ENCODE measurements around the gene GHRHR.

Gene GHRHR

GRCh38 chr7:30963842-30964241, at the start of gene GHRHR:
GHRHR (plus strand) TSS chr7:30963953; CDS start chr7:30964069, 116 bp downstream.
- DNase-seq, result no peak

GRCh38 chr7:30914596-30914995, 49.2 kb upstream of the GHRHR start:
- peak; percentile 6 for DNase-seq

DNA sequence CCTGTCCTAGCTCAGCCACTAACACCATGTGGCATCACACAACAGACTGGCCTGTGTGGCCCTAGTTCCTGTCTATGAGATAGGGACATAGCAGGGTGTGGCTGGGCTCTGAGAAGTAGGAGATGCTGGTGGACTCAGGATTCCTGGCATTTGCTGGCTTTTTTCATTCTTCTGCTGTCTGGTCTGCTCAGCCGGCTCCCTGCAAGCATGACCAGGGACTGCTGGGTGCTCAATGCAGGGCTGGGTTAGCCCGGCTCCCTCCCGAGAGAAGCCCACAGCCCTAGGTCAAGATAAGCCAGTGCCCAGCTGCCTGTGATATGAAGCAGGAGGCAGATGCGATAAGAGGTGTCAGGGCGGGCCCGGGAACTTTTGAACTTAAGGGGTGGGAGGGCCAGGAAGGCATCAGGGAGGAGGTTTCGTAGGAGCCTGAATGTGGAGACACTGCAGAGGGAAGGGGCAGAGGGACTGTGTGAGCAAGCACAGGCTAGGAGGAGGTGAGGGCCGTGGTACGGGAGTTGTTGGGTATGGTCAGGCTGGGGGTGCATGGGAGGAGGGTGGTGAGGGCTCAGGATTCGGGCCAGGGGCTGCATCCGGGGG, 48.6 kb upstream of the GHRHR start:
- no peak for DNase-seq

GRCh38 chr7:30915751-30916150, 48.0 kb upstream of the GHRHR start:
- DNase-seq, result no peak

DNA sequence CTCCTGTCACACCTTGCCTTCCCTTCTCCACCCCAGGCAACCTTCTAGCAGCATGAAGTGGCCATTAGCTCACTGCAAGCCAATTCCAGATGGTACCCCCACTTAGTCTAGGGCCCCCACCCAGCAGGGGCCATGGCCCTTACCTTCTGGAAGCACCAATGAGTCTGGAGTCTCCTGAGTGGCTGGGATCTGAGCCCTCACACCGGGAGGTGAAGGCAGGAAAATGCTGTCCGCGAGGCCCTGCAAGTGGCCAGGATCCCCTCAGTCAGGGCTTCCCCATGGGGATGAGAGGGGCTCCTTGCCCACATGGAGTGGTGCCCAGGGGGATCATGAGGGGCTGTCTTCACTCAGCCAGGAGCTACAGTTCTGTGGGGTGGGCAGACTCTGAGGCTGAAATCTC, 47.5 kb upstream of the GHRHR start:
- DNase-seq, result no peak

DNA sequence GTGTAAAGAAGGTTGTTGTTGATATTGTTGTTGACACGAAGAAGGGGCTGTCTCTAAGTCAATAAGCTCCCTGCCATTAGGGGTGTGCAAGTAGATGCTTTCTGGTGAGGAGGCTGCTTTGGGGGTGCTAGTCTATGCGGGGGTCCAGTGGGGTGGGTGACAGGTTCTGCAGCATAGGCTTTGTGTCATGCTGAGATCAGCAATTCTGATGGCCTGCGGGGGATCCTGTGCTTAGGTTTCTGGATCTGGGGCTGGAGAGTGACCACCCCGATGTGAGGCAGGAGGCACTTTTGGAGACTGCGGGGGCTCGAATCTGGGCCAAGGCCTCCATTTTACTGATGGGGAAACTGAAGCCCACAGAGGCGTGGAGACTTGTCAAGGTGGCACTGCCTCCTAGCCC, 47.0 kb upstream of the GHRHR start:
- no peak for DNase-seq

DNA sequence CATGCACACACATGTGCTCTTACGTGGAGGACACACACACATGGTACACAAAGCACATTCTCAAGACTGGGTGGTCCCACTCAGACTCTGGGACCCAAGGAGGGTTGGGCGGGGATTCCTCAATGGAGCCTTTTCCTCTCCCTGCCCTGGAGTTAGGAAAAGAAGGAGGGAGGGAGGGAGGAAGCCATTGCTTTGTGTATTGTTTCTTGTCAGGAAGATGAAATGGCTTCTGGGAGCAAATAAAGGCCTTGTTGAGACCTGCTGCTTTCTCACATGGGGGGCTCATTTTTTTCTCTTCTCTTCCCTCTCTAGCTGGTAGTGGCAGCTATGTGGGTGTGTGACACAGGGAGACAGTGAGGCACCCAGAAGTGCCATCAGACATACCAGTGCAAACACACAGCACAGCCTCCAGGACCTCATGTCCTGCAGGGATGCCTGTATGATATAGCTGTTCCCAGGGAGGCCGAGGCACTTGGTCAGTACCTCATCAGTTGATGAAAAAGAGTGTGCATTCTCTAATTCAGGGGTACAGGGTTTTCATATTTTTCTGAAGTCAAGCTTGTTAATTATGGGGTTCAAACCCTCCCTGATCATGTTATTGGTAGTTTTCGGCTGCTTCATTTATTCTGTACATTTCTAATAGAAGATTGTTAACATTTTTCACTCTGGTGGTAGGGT, 46.4 kb upstream of the GHRHR start:
- no peak for DNase-seq

GRCh38 chr7:30918676-30919075, 45.1 kb upstream of the GHRHR start:
- DNase-seq, result no peak

- no peak for DNase-seq
Observed at GRCh38 chr7:30920021-30920583, 43.7 kb upstream of the GHRHR start.

GRCh38 chr7:30920584-30921539, 42.9 kb upstream of the GHRHR start:
- no peak for DNase-seq

- no peak for DNase-seq
Observed at GRCh38 chr7:30921540-30922401, 42.0 kb upstream of the GHRHR start.

DNA sequence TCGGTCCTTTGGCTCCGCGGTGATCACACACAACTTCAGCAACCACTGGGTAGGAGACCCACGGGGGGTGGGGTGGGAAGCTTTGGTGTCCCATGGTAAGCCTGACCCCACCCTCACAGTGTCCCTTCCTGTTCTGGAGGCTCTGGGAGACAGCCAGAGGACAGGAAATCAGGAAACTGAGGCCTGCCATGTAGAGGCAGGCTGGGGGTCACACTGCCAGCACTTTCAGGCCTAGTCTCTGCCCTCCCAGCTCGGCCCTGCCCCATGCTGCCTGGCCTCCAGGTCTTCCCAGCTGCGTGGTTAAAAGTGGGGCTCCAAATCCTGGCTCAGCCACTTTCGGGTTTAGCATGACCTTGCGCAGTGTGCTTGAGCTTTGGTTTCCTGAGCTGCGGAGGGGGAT, 41.2 kb upstream of the GHRHR start:
- DNase-seq, result no peak

DNA sequence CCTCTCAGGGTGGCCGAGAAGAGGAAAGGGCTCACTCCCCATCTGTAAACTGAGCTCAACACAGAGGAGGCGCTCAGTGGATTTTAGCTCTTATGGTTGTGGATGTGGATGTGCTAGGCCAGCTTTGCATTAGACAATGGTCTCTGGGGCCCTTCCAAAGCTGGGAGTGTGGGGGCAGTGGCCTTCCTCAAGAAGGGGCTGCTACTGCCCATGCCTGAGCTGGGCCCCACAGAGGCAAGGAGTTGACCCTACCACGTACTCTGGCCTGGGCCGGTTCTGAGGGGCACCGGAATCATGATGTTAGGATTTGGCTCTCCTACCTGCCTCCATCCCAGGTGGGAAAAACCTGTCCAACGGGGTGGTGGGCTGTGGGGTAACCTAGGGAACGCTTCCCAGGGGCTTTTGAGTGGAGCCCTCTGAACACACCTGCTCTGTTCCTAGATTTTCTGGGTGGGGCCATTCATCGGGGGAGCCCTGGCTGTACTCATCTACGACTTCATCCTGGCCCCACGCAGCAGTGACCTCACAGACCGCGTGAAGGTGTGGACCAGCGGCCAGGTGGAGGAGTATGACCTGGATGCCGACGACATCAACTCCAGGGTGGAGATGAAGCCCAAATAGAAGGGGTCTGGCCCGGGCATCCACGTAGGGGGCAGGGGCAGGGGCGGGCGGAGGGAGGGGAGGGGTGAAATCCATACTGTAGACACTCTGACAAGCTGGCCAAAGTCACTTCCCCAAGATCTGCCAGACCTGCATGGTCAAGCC, 40.6 kb upstream of the GHRHR start:
- DNase-seq, result no peak

DNA sequence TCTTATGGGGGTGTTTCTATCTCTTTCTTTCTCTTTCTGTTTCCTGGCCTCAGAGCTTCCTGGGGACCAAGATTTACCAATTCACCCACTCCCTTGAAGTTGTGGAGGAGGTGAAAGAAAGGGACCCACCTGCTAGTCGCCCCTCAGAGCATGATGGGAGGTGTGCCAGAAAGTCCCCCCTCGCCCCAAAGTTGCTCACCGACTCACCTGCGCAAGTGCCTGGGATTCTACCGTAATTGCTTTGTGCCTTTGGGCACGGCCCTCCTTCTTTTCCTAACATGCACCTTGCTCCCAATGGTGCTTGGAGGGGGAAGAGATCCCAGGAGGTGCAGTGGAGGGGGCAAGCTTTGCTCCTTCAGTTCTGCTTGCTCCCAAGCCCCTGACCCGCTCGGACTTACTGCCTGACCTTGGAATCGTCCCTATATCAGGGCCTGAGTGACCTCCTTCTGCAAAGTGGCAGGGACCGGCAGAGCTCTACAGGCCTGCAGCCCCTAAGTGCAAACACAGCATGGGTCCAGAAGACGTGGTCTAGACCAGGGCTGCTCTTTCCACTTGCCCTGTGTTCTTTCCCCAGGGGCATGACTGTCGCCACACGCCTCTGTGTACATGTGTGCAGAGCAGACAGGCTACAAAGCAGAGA, 39.9 kb upstream of the GHRHR start:
- no peak for DNase-seq

GRCh38 chr7:30924624-30925023, 39.1 kb upstream of the GHRHR start:
- no peak for DNase-seq

- no peak for DNase-seq
Observed at GRCh38 chr7:30925117-30925516, 38.6 kb upstream of the GHRHR start.

DNA sequence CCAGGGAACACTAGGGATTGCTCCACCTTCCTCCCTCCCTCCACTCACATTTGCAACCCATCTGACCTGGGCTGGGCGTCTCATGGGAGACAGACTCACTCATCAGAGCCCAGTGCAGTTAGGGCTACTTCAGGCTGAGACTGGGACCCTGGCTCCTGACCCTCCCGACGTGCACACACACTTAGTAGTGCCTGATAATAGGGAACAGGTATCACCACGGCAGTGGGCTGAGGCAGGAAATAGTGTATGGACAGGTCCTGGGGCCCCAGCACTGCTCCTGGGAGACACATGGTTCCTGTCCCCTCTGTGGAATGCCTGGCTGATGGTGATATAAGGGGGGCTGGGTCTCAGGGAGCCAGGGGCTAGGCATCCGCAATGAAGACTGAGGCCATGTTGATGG, 37.8 kb upstream of the GHRHR start:
- no peak for DNase-seq

GRCh38 chr7:30926313-30926712, 37.4 kb upstream of the GHRHR start:
- no peak for DNase-seq

DNA sequence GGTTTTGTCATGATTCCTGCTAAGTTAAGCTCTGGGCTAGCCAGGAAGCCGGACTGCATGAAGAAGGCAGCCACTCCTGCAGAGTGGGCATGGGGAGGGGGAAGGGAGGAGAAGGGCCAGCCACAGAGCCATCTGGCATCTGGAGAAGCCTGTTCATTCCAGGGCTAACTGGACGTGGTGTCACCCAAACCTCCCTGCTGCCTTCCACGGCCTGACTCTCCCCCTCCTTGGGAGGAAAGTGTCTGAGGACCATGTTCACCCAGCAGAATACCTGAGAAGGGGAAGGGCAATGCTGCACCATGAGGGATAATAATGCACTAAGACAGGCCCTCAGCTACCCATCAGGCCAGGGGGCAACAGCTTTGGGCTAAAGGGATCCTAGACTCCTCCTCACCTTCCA, 36.7 kb upstream of the GHRHR start:
- no peak for DNase-seq

DNA sequence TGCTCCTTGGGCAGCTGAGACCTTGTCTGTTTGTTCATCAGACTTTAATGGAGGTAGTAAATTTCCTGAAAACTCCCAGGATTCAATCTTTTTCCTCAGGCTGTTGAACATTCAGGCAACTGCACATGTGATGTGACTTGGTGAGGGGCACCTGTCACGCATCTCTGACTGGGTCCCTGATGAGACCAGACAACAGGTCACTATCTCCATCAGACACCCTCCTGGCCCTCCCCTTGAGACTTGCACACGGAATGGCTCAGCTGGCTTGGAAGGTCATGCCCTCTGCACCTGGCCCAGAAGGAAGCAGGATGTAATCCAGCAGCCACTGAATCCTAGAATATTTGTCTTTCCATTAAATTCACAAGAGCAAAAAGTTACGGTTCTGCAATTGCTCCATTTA, 36.2 kb upstream of the GHRHR start:
- DNase-seq, result no peak

DNA sequence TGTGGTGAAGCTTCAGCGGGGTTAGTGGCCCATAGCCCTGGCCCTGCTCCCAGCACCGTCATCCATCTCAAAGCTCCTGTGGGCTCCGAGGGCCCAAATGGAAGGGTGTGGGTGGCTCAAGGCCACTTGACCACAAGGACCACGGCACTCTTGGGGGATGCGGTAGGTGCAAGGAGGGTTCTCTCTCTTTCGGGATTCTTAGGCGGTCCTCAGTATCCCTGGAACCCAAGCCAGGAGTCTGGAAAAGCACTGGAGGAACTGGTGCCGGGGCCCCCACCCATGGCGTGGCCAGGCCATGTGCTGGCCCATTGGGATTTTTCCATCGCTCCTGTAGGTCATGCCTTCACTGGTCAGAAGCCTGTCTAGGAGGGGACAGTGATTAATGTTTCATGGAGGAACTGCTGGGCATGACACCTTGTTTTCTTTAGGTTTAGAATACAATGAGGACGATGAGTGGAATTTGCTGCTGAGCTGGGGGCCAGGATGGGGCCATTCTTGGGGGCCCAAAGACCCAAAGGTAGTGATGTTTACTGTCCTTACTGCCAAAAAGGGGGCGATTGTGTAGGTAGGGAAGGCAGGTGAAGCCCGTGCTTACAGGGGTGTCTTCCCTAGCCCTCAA, 35.4 kb upstream of the GHRHR start:
- no peak for DNase-seq
